D341Med (cell line): ENCODE measurements around the gene STRN4.
"Not testable (repeated sequence)": the region's sequence is repeated elsewhere in the genome, so short reads cannot be mapped to it uniquely, and the experiment has no call there.

Source experiments
- DNase-seq: peaks from one replicate; pipeline ENCODE4 v3.0.0; 2012; ENCODE audit warnings: low spot score

Gene STRN4, protein sequence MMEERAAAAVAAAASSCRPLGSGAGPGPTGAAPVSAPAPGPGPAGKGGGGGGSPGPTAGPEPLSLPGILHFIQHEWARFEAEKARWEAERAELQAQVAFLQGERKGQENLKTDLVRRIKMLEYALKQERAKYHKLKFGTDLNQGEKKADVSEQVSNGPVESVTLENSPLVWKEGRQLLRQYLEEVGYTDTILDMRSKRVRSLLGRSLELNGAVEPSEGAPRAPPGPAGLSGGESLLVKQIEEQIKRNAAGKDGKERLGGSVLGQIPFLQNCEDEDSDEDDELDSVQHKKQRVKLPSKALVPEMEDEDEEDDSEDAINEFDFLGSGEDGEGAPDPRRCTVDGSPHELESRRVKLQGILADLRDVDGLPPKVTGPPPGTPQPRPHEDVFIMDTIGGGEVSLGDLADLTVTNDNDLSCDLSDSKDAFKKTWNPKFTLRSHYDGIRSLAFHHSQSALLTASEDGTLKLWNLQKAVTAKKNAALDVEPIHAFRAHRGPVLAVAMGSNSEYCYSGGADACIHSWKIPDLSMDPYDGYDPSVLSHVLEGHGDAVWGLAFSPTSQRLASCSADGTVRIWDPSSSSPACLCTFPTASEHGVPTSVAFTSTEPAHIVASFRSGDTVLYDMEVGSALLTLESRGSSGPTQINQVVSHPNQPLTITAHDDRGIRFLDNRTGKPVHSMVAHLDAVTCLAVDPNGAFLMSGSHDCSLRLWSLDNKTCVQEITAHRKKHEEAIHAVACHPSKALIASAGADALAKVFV

DNA sequence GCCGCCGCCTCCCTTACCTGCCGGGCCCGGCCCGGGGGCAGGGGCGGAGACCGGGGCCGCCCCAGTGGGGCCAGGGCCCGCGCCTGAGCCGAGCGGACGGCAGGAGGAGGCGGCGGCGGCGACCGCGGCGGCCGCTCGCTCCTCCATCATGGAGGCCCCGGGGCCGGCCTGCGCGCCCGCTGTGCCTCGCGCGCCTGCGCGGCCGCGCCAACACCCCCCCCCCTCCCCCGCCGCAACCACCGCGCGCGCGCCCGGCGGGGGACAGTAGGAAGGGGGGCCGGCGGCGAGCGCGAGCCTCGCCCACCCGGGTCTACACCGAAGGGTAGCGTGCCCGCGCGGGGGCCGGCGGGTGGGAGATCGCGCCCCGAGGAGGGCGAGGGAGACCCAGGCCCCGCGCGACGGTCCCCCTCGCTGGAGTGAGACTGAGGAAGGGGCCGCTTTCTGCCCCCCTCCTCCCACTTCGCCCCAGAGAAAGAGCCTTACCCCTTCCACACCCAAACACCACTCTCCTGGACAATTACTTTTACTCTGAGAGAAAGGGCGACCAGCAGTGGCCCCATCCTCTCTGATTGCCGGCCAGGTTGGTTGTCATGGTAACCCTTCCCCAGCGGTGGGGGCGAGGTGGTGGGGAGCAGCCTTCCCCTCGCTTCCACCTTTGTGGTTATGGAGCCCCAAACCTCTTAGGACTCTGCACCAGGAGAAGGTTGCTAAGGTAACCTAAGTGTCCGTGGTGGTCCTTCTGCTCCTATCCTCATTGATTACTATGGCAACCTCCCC, at the start of gene STRN4:
Gene STRN4 (minus strand): TSS at position 170 of the 777 bp plus-strand sequence. CDS start 20 bp downstream, at position 150.
- DNase-seq = peak; percentile 98

DNA sequence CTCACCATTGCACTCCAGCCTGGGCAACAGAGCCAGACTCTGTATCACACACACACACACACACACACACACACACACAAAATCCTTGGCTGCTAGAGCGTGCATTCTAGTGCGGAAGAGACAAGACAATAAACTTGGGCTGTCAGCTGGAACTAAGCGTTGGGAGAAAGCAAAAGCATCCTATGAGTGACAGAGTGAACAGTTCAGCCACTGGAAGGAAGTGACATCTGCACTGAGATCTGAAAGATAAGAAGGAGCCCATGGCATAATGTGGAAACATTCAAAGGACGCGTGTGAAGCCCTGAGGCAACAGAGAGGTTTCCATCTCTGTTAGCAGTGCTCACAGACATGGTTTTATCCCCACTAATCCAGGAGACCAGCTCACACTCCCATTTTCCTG, 45.7 kb upstream of the STRN4 start:
- no peak for DNase-seq

DNA sequence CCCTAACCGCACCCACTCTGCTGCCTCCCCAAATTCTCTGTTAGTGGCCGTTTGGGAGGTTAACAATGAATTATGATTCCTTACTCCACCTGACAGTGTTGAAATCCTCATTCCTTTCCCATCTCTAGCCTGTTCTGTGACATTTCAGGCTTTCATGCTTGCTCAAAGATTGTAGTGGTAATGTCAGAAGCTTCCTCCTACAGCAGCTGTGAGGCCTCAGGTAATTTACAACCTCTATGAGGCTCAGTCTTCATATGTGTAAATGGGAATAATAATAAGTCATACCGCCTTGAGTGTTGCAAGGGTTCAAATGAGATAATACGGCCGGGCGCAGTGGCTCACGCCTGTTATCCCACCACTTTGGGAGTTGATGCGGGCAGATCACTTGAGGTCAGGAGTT, 43.1 kb upstream of the STRN4 start:
- DNase-seq = no peak

DNA sequence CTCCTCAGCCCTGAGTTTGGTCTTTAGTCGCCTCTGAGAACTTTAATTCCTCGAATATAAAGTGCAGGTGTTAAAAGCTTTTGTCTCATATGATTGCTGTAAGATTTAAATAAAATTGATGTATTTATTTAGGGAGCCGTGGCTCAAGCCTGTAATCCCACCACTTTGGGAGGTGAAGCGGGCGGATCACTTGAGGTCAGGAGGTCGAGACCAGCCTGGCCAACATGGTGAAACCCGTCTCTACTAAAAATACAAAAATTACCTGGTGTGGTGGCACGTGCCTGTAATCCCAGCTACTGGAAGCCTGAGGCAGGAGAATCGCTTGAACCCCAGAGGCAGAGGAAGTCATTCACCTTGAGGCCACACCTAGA, 42.7 kb upstream of the STRN4 start:
- no peak for DNase-seq

DNA sequence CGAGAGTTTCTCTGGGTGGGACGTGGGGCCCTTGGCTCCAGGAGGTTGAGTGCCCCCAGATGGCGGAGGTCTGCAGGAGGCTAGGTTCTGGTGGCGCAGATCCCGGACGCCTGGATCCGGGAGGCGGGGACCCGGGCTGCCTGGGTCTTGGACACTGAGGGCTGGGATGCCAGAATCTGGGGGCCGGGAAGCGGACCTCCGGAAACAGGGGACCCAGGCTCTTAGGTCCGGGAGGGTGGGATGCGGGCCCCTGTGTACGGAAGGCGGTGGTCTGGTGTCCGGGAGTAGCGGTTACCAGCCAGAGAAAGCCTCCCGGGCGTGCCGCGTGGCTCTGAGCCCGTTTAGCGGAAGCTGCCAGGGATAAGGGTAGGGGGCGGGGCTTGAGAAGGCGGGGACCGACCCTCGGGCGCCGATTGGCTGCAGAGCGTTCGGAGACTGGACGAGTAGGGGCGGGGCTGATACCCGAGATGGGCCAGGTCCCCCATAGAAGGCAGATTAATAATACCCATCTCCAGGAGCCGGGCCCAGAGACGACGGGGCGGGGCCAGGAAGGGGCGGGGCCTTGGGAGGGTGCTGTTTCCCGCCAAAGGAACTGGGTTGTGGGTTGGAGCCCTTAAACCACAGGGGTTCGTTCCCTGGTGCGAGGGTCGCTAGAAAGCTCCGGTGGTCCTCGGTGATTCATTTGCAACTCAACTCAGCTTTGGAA, 42.2 kb upstream of the STRN4 start, which contains the start of gene SLC1A5:
Gene SLC1A5 (minus strand): TSS at position 333 of the 706 bp plus-strand sequence. CDS start 629 bp downstream, outside the sequence.
- DNase-seq = peak; percentile 98

DNA sequence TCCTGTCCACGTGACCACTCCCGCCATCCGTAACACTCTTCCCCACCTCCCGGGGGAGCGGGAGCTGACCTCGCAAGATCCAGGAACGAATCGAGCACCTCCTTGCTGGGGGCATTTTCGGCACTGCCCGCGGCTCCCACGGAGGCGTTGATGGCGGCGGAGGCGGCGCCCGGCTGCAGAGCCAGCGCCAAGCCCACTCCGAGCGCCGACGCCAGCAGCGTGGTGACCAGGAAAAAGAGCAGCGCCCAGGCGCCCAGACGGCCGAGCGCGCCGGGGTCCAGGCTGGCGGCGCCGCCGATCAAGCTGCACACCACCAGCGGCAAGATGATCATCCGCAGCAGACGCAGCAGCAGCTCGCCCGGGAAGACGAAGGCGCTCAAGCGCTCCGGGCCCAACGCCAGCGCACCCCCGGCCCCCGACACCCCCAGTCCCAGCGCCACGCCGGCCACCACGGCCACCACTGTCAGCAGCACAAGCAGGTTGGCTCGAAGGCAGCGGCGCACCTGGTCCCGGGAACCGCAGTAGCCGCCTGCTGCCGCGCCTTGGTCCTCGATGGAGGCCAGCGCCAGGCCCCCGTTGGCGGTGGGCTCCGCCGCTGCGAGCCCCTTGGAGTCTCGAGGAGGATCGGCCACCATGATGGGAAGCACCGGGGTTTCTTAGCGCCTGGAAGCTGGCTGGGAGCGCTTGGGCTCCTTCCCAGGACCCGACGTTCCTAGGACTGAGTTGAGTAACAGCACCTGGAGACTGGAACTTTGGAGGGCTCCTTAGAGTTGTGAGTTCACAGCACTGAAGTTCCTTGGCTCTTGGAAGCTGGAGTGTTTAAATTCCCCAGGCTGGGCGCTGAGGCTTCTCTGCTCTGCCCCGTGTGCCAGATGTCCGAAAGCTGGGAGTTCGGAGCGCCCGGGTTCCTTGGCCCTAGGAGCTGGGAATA, 41.3 kb upstream of the STRN4 start:
- DNase-seq = peak; percentile 71

DNA sequence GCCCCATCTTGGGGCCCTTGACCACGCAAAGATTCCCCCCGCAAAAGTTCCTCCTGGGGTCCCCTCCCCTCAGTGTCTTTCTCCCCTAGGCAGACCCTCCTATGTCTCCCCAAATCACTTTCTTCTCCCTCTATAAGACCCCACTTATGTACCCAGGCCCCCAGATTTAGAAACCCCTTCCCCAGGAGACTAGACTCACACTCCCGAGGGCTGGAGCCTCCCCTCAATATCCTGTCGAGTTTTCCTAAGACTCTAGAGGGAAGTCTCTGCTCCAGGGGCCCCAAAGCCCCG, 40.7 kb upstream of the STRN4 start:
- DNase-seq = no peak

DNA sequence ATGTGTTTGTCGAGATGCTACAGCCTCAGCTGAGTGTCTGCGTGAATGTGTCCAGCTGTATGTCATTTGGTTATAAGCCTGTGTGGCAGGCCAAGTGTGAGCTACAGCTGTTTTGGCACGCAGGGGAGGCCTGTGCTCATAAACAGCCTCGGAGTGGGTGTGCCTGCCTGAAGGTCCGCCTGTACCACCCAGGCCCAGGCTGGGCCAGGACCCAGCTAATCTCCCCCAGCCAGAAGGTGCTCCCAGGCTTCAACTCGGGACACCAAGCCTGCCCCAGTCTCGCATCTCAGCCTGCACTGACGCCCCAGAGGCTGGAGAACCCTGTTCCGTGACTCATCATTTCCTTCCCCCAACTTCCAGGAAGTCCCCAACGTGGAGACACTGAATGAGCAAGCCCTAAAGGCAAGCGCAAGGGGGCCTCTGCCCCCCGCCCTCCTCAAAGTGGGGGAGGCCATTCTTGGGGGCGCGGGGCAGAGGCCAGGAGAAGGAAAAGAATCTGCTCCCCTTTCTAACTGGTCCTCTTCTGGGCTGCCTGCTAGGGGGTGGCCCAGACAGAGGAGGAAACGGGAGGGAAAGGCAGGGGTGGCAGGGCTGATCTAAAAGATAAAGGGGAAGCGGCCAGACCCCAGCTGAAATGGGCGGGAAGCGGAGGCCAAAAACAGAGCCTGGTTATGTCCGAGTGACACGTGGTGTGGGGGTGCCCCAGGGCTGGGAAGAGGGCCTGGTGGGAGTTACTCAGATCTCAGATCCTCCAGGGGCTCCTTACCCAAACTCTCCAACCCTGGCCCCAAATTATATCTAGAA, 40.2 kb upstream of the STRN4 start:
- peak; percentile 73 for DNase-seq

DNA sequence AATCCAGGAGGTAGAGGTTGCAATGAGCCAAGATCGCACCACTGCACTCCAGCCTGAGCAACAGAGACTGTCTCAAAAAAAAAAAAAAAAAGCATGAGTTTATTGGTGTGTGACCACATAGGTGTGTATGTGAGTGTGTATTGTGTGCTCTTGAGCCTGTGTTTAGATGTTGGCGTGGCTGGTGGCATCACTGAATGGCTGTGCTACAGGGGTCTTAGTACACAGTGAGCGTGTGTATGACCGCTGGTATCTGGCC, 39.7 kb upstream of the STRN4 start:
- no peak for DNase-seq

DNA sequence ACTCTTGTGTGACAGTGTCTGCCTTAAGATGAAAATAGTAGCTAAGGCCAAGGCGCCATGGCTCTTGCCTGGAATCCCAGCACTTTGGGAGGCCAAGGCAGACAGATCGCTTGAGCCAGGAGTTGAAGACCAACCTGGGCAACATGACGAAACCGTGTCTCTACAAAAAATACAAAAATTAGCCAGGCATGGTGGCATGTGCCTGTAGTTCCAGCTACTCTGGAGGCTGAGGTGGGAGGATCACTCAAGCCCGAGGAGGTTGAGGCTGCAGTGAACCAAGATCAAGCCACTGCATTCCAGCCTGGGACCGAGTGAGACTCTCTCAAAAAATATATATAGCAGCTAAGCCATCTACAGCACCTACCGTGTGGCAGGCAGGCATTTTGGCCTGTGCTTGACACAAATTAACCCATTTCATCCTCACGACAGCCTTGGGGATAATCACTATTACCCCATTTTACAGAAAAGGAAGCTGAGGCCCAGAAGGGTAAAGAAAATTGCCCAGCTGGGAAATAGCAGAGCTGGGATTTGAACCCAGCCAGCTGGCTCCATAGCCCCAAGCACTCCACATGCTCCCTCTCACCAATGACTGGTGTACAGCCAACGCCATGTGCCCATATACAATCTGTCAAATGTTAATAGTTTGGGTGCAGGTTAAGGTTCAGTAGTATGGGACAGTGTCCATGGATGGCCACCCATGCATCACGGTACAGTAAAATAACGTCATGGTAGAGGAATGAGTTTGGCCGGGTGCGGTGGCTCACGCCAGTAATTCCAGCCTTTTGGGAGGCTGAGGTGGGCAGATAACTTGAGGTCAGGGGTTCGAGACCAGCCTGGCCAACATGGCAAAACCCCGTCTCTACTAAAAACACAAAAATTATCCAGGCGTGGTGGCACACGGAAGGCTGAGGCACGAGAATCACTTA, 39.1 kb upstream of the STRN4 start:
- no peak for DNase-seq

DNA sequence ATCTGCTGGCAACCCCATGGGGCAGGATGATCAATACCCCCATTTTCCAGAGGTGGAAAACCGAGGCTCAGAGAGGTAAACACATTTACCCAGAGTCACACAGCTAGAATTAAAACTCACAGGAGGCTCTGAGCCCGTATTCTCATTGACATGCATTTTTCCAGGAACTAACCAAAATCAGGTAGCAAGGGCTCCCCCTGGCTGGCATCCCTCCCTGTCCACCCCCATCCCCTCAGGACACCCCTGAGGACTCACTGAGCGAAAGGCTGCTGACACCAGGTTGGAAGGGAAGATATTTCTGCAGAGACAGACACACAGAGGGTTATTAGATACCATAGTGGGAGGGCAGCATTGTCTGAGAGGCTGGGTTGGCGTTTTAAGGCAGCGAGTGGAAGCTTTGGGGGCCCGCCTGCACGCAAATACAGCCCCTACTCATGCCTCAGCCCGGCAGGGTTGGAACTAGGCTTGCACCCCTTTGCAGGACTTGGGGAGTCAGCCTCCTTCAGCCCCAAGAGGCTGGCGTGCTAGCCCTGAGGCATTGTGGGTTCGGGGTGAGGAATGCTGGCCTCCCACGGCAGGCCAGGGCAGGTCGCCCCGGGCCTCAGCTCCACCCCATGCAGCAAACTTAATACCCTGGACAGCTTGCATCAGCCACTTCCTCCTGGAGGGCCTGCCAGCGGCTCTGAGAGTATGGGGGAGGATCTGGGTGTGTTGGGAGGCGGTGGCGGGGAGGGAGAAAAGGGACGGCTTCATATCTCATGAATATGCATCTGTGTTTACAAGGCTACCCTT, 38.2 kb upstream of the STRN4 start:
- DNase-seq = peak; percentile 83

DNA sequence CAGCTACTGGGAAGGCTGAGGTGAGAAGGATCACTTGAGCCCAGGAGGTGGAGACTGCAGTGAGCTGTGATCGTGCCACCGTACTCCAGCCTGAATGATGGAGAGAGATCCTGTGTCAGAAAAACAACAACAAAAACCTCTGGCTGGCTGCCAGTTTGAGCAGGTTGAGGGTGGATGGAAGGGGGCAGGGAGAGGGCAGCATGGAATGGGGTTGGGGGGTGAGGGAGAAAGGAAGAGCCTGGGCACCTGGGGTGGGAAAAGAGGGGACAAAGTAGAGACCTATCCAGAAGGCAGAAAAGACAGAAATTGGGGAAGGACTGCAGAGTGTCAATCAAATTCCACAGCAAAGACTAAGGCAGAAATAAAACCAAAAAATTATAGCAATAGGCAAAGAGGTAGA, 37.4 kb upstream of the STRN4 start:
- DNase-seq = no peak

DNA sequence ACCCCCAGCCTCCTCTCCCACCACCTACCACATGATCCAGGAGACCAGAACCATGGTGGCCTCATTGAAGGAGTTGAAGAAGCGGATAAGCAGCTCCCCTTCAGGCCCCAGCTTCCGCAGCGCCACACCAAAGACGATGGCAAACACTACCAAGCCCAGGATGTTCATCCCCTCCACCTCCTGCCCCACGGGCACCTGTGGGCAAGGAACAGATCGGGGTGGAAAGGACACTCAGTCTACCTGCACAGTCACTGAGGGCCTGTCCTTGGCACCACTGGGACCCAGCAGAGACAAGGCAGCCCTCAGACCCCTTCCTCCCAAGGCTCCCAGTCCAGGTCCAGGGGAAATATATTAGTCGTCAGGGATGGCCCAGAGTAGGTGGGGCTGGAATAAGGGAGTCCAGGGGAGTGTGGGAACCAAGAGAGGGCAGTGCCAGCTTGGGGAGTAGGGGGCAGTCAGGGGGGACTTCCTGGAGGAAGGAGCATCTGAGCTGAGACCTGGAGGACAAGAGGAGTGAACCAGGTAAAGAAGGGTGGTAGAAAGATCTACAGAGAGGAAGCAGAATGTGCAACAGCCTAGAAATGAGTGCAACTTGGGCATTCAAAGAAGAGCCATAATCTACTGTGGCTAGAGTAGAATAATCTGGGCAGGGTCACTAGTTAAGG, 36.2 kb upstream of the STRN4 start:
- no peak for DNase-seq

DNA sequence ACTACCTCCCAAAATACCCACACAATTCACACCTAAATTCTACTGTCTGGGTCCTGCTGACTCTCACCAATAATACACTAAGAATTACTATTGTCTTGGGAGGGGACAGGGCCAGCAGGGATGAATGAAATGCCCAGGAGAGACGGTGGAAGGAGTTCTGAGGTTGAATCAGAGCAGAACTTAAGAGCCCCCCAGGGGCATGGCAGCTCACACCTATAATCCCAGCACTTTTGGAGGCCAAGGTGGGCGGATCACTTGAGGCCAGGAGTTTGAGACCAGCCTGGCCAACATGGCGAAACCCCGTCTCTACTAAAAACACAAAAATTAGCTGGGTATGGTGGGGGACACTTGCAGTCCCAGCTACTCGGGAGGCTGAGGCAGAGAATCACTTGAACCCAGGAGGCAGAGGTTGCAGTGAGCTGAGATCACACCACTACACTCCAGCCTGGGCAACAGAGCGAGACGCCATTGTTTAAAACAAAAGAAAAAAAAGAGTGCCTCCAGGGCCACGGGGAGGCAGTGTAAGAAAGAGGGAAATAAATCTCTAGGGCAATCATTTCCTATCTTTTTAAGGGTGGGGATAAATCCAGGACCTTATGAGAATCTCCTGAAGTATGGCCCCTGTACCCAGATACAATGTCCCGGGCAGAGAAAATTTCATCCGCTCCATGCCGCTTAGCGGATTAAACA, 31.9 kb upstream of the STRN4 start:
- not testable (repeated sequence) for DNase-seq

DNA sequence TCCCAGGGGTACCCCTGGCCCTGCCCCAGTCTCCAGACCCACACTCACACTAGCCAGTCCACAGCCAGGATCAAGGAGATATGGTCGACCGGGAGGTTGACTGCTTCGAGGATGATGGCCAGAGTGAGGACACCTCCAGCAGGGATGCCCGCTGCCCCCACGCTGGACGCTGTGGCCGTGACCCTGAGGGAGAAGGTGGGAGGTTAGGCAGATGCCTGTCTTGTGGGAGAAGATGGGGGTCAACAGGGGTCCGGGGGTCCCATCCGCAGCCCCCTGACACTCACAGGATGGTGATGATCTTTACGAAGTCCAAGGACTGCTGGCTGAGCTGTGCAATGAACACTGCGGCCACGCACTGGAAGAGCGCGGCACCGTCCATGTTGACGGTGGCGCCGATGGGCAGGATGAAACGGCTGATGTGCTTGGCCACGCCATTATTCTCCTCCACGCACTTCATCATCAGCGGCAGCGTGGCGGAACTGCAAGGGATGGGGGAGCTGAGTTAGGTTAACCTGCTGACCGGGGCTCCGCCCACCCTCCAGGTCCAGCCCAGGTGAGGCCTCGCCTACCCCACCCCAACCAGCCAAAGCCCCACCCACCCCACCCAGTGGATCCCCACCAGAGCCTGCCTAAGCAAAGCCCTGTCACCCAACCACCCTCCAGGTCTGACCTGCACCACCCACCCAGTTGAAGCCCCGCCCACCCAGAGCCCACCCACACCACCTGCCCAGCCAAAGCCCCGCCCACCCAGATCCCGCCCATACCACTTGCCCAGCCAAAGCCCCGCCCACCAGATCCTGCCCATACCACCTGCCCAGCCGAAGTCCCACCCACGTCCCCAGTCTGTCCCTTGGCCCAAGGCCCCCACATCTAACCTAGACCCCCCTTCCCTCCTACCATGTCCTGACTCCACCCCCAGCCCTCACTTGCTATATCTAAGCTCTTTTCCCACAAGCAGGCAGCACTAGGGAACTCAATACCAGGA, 31.0 kb upstream of the STRN4 start:
- peak; percentile 63 for DNase-seq

DNA sequence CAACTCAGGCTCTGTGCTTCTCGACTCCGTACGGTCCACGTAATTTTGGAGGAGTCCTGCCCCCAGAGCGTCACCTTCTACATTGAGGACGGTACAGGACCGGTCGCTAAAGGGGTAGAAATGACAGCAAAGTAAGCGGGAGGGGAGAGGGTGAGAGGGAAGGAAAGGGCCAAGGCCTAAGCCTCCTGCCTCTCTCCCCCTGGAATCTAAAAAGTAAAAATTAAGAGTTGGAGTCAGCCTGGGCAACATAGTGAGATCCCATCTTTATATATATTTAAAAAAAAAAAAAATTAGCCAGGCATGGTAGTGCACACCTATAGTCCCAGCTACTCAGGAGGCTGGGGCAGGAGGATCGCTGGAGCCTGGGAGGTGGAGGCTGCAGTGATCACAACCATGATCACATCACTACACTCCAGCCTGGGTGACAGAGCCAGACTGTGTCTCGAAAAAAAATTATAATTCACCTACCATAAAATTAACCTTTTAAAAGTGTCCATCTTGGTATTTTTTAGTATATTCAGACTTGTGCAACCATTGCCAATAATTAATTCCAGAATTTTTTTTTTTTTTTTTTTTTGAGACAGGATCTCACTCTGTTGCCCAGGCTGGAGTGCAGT, 29.5 kb upstream of the STRN4 start:
- DNase-seq = no peak
